Activated T-cell treated with anti-CD3 and anti-CD28 coated beads, Interleukin-2, amount 50 U/mL, for 48 hours (primary cell): ENCODE data around the gene NCOR1.
"Not testable (repeated sequence)": the region's sequence is repeated elsewhere in the genome, so short reads cannot be mapped to it uniquely, and the experiment has no call there.

Source experiments
- DNase-seq, 2 experiments: peaks; one replicate each; pipeline ENCODE4 v3.0.0-alpha.2; 2020

Gene NCOR1

GRCh38 chr17:16145319-16145890 is 69.9 kb downstream of the NCOR1 start:
- DNase-seq, result not testable (repeated sequence)

- DNase-seq, result no peak
Observed at GRCh38 chr17:16141685-16142084, 73.6 kb downstream of the NCOR1 start.

GRCh38 chr17:16140854-16141253 is 74.5 kb downstream of the NCOR1 start:
- DNase-seq, result no peak

- no peak for DNase-seq
Observed at GRCh38 chr17:16135461-16135860, 79.9 kb downstream of the NCOR1 start.

GRCh38 chr17:16131593-16131992 is 83.7 kb downstream of the NCOR1 start:
- DNase-seq, result no peak

- no peak for DNase-seq
Observed at GRCh38 chr17:16129441-16130205, 85.7 kb downstream of the NCOR1 start.

GRCh38 chr17:16123531-16123930 is 91.8 kb downstream of the NCOR1 start:
- DNase-seq, result no peak

GRCh38 chr17:16122697-16123434 is 92.5 kb downstream of the NCOR1 start:
- no peak for DNase-seq

- no peak for DNase-seq
Observed at GRCh38 chr17:16121915-16122314, 93.4 kb downstream of the NCOR1 start.

GRCh38 chr17:16120937-16121336 is 94.4 kb downstream of the NCOR1 start:
- no peak for DNase-seq

- DNase-seq, result no peak
Observed at GRCh38 chr17:16117149-16117548, 98.2 kb downstream of the NCOR1 start.

- not testable (repeated sequence) for DNase-seq
Observed at GRCh38 chr17:16115077-16115698, 100.1 kb downstream of the NCOR1 start.

GRCh38 chr17:16108871-16109270 is 106.5 kb downstream of the NCOR1 start:
- DNase-seq, result no peak

GRCh38 chr17:16108386-16108785 is 106.9 kb downstream of the NCOR1 start:
- no peak for DNase-seq

- no peak for DNase-seq
Observed at GRCh38 chr17:16107165-16107770, 108.1 kb downstream of the NCOR1 start.

GRCh38 chr17:16106161-16106891 is 109.0 kb downstream of the NCOR1 start:
- DNase-seq, result no peak

- no peak for DNase-seq
Observed at GRCh38 chr17:16104189-16104588, 111.1 kb downstream of the NCOR1 start.

- DNase-seq, result no peak
Observed at GRCh38 chr17:16101440-16101839, 113.9 kb downstream of the NCOR1 start.

- no peak for DNase-seq
Observed at GRCh38 chr17:16100737-16101400, 114.5 kb downstream of the NCOR1 start.

GRCh38 chr17:16091773-16092172 is 123.6 kb downstream of the NCOR1 start:
- no peak for DNase-seq

- DNase-seq, result peak in 1 of 2 experiments; percentile 22
Observed at GRCh38 chr17:16086957-16087356, 128.4 kb downstream of the NCOR1 start.
